GM19328 (cell line): ENCODE measurements around the gene ADAMTS17.
"Not testable (repeated sequence)": the region's sequence is repeated elsewhere in the genome, so short reads cannot be mapped to it uniquely, and the experiment has no call there.

Source experiments
- ATAC-seq: cut with Tn5 transposase; IDR thresholded peaks from one replicate; pipeline ENCODE4 v1.9.1; 2021; ENCODE audit warnings: mild to moderate bottlenecking, moderate library complexity; ENCODE audit not compliant: unreplicated experiment

The ADAMTS17 gene

DNA sequence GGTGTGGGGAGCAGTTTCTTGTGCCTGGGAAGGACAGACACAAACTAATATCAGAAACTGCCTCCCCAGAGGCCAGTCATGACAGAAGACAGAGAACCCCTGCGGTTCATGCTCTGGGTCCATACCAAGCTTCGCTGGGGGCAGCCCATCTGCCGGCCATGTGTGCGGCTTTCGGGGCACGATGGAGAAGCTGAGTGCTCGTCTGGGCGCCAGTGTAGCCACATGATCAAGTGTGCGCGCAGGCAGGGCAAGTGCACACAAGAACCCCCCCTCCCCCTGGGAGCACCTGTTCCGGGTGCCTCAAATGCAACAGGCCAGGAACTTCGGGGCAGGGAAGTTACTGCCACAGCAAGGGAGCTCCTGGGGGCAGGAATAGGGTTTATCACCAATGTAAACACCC lies 1.8 kb downstream of the ADAMTS17 start:
- ATAC-seq = no peak

DNA sequence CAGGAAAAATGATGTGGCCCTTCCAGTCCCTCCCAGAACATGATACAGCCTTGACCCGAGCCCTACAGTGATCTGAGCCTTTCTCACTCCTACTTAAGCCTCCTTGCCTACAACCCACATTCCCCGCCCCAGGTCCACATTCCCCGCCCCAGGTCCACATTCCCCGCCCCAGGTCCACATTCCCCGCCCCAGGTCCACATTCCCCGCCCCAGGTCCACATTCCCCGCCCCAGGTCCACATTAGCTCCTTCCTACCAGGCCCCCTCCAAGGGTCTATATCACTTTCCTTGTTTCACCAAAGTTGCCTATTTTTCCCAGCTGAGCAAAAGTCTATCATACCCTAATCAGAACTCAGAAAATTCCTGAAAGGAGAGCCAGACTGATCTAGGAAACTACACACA lies 2.3 kb downstream of the ADAMTS17 start:
- ATAC-seq = not testable (repeated sequence)

DNA sequence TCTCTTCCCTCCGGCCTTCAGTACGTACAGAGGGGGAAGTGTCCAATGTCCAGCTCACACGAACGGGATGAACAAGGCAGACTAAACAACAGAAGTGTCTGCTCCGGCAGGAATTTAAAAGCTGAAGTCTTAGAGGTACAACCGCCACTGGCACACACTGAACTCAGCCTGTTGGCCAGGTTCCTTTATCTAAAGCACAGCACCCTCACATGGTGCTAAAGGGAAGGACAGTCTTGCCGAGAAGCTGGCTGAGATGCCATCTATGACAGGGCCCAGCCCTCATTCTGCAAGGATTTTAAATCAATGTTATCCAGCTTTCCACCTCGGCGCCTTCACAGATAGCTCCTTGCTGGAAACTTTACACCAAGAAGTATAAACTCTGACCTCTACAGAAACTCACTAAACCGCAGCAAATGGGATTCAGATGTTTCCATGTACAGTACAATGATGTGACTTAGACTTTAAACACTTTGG lies 2.8 kb downstream of the ADAMTS17 start:
- no peak for ATAC-seq

DNA sequence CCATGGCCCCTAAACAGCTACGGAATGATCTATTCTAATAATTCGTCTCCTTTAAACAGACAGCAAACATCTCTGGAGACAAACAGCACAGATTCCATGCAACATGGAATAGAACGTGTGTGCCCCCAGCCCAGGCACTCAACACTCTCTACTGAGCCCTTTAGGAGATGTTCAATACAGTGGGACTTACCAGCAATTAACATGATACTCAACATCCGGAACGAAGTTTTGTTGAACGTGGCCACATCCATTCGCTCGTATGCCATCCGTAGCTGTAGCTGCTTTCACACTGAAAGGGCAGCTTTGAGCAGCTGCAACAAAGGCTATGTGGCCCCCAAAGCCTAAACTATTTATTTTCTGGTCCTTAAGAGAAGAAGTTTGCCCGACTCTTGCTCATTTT lies 3.5 kb downstream of the ADAMTS17 start:
- no peak for ATAC-seq

DNA sequence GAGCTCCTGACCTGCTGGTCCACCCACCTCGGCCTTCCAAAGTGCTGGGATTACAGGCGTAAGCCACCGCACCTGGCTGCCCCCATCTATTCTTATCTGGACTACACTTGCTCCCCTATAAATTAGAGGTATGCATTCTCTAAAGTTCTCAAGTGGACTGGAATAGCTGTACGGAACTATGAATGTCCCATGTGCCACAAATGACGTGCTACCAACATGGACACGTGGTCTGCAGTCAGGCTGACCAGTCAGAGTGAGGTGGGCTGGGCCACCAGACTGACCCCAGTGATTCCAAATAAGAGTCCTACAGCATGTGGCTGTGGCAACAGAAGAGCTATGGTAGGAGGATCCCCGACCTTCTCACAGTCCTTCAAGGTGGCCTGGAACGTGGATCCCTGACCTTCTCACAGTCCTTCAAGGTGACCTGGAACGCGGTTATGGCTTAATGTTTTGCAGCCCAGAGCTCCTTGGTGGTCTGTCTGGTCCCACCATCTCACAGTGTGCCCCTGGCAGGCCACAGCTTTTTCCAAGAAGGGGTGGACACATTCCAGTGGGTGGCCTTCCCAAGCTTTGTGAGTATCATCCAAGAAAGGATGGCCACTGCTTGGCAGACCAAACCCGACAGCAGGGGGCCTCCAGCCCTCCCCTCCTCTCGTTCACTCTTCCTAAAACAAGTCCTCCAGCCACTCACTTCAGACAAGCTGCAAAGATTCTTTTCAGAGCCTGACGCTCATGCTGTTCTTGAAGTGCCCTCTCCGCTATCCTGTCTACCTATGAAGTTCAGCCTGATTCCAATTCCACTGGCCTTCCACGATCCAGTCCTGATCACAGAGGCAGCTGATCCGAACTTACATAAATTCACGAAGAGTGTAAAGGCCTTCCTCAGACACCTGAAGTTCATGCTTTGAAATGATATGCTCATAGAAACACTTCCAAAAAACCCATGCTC lies 4.4 kb downstream of the ADAMTS17 start:
- no peak for ATAC-seq

DNA sequence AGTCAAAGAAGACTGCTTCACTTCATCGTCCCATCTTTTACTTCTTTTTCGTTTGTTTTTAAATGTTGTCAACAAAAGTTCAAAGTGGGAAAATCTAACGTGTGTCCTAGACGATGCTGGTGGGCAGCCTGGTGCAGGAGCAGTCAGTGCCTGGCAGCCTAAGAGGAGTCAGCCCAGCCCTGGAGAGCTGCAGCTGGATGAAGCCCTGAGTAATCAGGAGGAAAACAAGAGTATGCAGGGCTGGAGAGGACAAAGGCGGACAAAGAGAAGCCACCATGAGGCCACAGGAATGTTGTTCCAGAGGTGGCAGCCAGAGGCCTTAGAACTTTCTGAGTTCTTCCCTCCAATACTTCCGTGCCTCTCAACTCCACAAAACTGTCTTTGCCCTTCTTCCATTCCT lies 5.7 kb downstream of the ADAMTS17 start:
- no peak for ATAC-seq

DNA sequence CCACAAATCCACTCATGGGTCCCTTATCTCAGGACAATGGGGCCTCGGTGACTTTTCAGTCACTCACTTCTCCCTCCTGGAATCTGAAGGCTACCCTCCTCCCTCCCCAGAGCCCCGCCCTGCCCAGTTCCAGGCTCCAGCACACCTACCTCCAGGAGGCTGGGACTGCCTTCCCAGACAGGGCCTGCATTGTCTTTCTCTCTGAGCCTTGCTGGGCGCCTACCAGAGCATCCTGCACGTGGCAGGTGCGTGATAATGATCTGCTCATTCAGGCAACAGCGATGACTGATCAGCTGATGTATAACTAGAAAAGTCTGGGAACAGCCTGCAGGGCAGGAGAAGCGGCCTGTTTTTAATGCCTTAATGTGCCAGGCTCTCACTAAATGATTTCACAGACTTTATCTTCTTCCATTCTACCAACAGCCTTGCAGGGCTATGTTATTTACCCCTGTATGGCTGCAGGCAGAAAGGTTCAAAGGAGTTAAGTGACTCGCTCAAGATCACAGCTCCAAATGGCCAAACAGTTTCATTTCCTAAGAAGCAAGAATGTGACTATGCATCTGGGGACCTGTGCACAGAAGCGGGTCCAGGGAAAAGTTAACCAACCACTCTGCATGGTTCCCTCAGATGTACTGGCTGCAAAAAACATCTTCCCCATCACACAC lies 6.3 kb downstream of the ADAMTS17 start:
- no peak for ATAC-seq

DNA sequence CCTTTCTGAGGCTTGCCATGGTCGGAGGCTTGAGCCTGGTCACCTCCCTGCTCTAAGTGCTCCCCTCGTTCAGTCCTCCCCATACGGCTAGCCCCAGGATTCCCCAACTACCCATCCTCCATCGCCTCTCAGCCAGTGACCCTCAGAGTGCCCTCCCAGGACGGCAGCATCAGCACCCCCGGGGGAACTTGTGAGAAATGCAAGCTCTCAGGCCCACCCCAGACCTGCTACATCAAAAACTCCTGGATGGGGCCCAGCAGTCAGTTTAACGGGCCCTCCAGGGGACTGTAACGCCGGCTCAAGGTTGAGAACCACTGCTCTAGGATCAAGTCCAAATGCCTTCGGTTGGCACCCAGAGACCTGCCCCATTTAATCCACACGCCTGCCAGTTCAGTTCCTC lies 6.9 kb downstream of the ADAMTS17 start:
- ATAC-seq = no peak

DNA sequence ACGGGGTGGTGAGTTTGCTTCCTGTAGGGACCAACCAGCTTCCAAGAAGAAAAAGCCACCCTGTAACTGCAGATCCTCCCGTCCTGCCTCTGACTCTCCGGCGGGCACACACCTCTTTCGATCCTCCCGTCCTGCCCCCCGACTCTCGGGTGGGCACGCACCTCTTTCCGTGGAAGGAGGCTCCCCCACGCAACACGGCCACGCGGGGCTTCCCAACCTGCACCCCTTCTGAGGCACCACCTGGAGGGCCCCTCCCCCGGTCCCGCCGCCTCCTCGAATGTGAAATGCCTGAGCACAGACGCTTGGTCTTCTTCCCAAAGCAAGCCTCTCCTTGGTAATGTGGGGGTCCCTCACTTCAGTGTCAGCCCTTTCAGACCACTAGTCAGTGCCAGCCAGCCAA lies 7.3 kb downstream of the ADAMTS17 start:
- no peak for ATAC-seq

DNA sequence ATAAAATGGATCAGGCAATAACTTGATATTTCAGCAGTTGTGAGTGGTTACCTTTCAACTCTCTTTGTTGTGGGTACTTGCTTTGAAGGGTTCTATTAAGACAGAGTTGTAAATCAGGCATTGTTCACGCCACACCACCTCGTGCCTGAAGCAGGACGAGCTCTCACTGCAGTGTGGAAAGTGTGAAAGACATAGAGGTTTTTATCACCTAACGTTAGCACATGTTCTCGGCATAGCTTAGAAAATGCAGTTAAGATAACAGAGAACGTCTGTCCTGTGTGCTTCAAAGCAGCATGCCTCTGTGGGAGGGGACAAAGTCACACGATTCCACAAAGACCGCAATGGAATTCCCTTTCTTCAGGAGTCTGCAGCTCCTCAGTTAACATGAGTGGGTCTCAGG lies 7.8 kb downstream of the ADAMTS17 start:
- no peak for ATAC-seq

DNA sequence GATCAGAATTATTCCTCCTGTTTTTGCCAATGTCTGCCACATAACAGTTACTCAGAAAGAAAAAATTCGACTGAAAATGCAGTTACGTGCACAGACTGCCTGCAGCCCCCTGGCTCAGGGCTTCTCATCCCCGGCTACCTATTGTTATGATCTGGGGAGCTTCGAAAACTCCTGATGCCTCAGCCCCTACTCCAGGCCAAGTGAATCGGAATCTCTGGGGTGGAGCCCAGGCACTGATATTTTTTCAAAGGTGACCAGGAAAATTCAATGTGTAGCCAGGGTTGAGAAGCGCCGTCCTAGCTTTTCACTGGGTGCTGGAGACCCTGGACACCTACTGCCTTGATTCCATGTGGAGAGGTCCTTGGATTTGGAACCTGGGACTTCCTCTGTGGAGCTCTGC lies 8.5 kb downstream of the ADAMTS17 start:
- no peak for ATAC-seq

DNA sequence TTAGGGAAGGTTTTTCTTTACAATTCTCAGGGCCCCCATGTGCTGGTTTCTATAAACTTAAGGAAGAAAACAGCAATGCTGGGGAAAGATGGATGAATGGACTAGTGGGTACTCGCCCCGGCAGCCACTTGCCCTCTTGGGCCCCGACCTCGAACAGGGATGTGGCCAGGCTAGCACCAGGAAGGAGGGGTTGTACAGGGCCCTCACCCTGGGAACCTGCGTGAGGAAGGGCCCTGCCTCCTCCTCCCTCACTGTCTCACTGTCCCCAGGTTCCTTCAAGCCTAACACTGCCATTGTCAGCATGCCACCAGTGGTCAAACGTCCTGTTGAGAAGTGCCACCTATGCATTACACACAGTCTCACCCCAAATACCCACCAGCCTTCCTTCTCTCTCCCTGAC lies 9.1 kb downstream of the ADAMTS17 start:
- ATAC-seq = no peak

DNA sequence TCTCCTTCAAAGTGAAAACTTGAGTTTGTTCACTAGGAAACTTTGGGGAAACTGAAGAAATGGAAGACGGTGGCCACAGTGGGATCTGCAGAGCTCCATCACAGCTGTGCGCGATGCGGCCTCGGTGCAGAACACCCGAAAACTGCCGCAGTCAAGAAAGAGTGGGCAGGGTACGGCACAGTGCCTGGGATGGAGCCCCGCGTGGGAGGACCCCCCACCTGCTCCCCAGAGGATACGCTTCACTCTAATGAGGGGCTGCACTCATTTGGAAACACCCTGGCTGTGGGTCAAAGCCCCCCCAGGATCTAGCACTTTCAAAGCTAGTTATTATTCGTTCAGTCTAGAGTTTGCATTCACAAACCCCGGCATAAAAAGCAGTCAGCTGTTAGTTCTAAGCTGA lies 9.5 kb downstream of the ADAMTS17 start:
- no peak for ATAC-seq

DNA sequence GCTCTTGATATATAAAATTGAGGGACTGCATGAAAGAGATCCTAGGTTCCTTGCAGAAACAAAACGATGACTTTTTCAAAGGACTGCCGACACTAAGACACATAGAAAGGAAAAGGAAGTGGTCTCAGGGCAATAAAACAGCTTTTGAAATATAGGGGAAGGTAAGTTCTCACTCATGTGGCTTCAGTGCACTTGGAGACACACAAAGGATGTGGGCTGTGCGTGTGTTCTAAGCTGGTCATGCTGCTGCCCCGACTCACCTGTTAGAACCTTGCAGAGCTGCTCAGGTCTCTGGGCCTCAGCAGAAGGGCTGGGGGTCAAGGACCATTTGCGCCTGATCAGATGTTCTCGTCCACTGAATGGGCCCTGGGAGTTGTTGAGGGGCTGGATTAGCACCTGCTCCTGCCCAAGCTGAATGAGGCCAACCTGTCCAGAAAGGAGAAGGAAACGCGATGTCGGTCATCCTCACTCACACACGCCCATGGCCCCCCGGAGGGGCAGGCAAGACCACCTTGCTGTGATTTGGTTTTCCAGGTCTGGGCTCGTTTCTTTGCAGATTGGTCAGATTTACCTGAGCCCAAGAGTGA lies 11.1 kb downstream of the ADAMTS17 start:
- ATAC-seq = no peak

DNA sequence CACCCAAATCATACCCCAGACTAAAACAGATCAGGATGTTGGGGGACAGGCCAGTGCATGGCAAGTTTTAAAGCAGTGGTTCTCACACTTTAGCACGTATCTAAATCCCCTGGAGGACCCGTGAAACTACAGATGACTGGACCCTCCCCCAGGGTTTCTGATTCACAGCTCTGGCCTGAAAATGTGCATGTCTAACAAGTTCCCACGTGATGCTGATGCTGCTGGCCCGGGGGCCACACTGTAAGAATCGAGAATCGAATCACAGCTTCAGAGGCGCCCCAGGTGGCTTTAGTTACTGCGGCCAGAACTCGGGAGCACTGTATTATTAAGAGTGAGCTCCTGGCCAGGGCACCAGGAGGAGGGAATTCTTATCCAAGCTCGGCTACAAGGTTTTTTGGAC lies 11.6 kb downstream of the ADAMTS17 start:
- no peak for ATAC-seq

DNA sequence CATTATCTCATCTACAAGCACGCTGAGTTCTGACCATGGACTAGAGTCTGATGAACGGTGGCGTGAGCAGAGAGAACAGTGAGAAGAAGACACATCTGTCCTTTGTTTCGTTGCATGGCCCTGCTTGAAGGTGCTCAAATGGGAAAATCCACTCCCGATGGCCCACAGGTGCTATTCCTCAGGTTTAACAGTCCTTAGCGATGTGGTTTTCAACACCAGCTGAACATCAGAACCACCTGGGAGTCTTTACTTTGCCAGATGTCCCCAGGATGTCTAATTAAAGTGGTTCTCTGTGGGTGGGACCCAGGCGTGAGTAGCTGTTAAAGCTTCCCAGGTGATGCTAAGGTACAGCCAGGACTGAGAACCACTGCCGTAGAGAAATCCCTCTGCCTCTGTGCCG lies 13.0 kb downstream of the ADAMTS17 start:
- ATAC-seq = no peak

DNA sequence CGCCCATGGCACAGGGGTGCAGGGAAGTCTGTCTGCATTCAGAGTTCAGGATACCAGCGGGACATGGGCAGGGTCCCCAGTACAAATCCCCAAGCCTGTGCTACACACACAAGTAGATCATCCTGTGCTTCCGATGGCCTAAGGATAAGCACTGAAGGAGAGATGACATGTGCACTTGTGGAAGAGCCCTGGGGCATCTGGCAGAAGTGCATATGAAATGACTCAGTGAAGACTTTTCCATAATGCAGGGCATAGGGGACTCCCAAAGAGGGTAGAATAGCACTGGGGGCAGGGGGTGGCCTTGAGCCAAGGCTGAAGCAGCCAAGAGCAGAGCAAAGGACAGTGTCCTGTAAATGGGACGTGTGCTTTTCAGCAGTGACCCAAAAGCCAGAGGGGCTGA lies 22.9 kb downstream of the ADAMTS17 start:
- no peak for ATAC-seq

DNA sequence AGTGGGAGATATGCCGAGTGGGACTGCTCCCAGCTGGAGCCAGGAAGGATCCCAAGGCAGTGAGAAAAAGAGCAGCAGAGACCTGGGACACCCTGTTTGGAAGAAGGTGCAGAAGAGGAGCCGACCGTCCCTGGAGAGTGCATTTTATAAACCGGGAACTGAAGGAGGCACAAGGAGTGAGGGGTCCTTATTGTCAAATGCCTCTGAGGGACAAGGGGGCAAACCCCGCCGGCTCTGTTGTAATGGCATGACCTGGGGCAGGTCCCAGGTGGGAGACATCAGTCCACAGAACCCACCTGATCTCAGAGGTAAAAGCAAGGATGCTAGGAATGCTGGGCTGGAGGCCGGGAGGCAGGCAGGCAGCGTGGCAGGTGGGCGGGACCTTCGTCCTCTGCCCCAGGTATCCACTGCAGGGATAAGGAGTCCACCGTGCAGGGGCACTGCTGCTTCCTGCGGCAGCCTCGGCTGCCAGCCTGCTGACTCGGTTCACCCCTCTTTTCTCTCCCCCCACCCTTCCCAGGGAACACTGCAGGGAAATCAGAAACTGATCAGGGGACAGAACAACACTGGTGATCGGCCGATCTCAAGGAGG lies 26.9 kb downstream of the ADAMTS17 start:
- no peak for ATAC-seq

DNA sequence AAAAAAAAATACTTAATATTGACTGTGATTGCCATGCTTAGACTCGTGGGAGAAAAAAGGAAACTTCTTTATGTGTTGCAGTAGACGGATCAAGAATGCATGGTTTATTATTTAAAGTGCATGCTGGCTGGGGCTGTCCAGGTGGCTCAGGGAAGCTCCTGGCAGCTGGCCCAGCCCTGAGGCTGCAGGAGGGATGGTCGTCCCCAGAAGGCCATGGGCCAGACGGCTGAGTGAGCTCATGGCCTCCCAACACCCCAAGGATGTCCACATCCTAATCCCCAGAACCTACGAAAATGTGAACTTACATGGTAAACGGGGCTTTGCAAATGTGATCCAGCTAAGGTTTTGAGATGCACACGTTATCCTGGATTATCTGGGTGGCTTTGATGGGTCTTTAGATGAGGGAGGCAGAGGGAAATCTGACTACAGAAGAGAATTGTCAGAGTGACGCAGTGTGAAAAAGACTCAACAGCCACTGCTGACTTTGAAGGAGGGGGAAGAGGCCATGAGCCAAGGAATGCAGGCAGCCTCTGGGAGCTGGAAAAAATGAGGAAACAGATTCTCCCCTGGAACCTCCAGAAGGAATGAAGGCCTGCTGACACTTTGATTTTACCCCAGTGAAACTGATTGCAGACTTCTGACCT lies 29.8 kb downstream of the ADAMTS17 start:
- no peak for ATAC-seq

DNA sequence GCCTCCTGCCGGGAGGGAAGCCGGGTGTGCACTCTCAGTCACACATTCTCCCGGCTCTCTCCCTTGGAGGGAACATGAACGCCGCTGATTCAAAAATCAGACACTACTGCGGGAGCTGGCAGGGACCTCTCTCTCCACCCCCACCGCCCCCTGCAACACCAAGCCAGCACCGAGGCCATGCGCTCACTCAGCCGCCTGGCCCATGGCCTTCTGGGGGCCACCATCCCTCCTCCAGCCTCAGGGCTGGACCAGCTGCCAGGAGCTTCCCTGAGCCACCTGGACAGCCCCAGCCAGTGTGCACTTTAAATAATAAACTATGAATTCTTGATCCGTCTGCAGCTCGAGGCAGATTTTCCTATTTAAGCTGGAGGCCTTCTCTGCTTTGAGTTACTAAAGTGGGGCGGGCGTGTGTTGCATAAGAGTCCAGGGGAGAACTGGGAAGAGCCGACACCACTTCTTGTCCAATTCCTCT lies 30.6 kb downstream of the ADAMTS17 start:
- ATAC-seq = no peak
